Fibroblast of mammary gland (primary cell): Measurements from ENCODE around the gene NXF3.
"Not testable (repeated sequence)": the region's sequence is repeated elsewhere in the genome, so short reads cannot be mapped to it uniquely, and the experiment has no call there.

ENCODE experiments used
- DNase-seq: peaks from one replicate; pipeline ENCODE4 v3.0.0-alpha.2; 2010; ENCODE audit warnings: low read depth
- H3K4me3 ChIP-seq: 2 replicates; pipeline ENCODE4 v1.5.1; 2011; ENCODE audit warnings: low read depth, mild to moderate bottlenecking, low read length, moderate library complexity; ENCODE audit not compliant: control insufficient read depth
- TF ChIP-seq, protein P1 (sequence below): conservative IDR thresholded peaks from 2 replicates; pipeline ENCODE4 v1.5.1; 2011; ENCODE audit warnings: low read depth, low read length, inconsistent platforms; ENCODE audit not compliant: control insufficient read depth, insufficient read depth

The NXF3 gene, protein sequence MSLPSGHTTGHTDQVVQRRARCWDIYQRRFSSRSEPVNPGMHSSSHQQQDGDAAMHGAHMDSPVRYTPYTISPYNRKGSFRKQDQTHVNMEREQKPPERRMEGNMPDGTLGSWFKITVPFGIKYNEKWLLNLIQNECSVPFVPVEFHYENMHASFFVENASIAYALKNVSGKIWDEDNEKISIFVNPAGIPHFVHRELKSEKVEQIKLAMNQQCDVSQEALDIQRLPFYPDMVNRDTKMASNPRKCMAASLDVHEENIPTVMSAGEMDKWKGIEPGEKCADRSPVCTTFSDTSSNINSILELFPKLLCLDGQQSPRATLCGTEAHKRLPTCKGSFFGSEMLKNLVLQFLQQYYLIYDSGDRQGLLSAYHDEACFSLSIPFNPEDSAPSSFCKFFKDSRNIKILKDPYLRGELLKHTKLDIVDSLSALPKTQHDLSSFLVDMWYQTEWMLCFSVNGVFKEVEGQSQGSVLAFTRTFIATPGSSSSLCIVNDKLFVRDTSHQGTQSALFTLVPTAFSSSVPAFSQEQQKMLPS

DNA sequence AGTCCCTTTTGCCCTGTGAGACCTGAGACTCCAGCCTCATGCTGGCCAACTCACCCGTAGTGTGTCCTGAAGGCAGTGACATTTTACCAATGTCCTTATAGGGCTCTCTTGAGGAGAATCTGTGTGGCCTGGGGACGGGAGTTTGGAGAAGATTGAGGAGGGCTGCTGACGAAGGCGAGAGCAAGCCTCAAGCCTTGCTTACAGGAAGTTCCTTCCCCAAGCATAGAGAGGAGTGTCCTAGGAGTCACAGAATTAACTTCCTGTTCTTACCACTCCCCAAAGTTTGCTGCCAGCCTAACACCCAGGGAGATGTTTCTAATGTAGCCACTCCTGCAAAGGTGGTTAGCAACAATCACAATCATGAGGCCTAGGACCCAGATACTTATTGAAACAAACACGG lies at the start of gene NXF3:
Gene NXF3, minus strand, starts transcription at position 202 of the 400 bp plus-strand sequence. Its CDS starts 120 bp downstream, at position 82.
- DNase-seq = no peak
- TF ChIP-seq, protein P1, sequence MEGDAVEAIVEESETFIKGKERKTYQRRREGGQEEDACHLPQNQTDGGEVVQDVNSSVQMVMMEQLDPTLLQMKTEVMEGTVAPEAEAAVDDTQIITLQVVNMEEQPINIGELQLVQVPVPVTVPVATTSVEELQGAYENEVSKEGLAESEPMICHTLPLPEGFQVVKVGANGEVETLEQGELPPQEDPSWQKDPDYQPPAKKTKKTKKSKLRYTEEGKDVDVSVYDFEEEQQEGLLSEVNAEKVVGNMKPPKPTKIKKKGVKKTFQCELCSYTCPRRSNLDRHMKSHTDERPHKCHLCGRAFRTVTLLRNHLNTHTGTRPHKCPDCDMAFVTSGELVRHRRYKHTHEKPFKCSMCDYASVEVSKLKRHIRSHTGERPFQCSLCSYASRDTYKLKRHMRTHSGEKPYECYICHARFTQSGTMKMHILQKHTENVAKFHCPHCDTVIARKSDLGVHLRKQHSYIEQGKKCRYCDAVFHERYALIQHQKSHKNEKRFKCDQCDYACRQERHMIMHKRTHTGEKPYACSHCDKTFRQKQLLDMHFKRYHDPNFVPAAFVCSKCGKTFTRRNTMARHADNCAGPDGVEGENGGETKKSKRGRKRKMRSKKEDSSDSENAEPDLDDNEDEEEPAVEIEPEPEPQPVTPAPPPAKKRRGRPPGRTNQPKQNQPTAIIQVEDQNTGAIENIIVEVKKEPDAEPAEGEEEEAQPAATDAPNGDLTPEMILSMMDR = no peak
- no peak within 1 kb of the TSS for H3K4me3 ChIP-seq

DNA sequence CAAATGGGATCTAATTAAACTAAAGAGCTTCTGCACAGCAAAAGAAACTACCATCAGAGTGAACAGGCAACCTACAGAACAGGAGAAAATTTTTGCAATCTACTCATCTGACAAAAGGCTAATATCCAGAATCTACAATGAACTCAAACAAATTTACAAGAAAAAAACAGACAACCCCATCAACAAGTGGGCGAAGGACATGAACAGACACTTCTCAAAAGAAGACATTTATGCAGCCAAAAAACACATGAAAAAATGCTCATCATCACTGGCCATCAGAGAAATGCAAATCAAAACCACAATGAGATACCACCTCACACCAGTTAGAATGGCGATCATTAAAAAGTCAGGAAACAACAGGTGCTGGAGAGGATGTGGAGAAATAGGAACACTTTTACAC lies 43.6 kb upstream of the NXF3 start:
- not testable (repeated sequence) for DNase-seq, H3K4me3 ChIP-seq

DNA sequence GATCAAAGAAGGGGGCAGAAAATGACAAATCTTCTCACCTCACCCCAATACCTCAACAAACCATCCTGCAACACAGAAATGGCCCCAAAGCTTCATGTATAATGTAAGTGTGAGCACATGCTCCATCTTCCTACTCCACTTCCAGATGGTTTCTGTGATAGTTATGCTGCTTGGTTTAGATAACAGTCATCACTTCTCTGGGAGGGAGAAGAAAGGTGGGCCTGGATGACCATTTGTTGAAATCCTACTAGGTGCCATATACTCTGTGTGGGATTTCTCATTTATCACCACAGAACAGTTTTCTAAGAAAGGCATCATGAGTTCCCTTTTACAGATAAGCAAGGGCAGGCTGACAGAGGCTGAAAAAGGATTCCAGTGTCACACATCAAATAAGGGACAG lies 31.3 kb upstream of the NXF3 start:
- H3K4me3 ChIP-seq = no peak overlapping the region
- TF ChIP-seq, protein P1 = no peak
- DNase-seq = no peak

DNA sequence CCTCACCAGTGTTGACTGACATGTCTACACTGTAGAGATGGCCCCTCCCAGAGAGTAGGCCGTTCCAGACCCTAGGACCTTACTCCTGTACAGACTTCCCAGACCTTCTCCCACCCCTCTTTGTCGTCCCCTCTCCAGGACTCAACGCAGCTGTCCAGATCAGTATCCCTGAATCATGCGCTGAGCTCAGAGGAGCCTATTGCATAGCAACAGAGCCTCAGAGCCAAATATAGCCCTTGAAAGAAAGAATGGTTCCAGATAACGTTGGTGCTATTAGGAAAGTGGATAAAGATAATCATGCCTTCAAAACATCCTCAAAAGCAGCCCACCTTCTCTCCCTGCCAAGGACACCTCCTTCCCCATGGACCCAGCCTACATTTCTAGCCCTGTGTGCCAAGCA lies 27.8 kb upstream of the NXF3 start:
- TF ChIP-seq, protein P1 = no peak
- no peak for DNase-seq
- no peak overlapping the region for H3K4me3 ChIP-seq

DNA sequence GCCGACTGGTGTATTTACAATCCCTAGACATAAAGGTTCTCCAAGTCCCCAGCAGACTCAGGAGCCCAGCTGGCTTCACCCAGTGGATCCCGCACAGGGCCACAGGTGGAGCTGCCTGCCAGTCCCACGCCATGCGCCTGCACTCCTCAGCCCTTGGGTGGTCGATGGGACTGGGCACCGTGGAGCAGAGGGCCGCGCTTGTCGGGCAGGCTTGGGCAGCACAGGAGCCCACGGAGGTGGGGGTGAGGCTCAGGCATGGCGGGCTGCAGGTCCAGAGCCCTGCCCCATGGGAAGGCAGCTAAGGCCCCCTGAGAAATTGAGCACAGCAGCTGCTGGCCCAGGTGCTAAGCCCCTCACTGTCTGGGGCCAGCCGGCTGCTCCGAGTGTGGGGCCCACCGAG lies 24.0 kb upstream of the NXF3 start:
- not testable (repeated sequence) for DNase-seq, H3K4me3 ChIP-seq

DNA sequence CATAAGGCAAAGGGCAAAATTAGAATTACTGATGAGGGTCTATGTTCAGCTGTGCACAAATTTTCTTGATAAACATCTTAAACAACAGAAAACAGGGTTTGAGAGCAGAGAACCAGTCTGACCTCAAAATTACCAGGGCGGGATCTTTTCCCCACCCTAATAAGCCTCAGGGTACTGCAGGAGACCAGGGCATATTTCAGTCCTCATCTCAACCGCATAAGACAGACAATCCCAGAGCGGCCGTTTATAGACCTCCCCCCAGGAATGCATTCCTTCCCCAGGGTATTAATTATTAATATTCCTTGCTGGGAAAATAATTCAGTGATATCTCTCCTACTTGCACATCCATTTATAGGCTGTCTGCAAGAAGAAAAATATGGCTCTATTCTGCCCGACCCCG lies 16.6 kb upstream of the NXF3 start:
- DNase-seq, H3K4me3 ChIP-seq: not testable (repeated sequence)

DNA sequence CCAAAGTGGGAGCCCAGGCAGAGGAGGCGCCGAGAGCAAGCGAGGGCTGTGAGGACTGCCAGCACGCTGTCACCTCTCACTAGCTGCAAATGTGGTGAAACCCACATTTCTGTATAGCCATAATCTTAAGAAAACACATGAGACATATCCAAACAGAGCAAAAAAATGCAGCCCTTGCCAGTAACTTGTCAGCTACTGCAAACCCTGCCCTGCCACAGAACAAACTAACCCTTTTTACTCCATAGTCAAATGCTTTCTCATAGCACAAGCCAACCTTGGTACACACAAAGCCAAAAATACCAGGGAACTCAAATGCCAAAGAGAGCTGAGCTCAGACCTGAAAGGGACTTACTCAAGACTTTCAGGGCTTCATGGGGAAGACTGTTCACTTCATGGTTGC lies 14.9 kb upstream of the NXF3 start:
- no peak overlapping the region for H3K4me3 ChIP-seq
- TF ChIP-seq, protein P1 = no peak
- DNase-seq = no peak

DNA sequence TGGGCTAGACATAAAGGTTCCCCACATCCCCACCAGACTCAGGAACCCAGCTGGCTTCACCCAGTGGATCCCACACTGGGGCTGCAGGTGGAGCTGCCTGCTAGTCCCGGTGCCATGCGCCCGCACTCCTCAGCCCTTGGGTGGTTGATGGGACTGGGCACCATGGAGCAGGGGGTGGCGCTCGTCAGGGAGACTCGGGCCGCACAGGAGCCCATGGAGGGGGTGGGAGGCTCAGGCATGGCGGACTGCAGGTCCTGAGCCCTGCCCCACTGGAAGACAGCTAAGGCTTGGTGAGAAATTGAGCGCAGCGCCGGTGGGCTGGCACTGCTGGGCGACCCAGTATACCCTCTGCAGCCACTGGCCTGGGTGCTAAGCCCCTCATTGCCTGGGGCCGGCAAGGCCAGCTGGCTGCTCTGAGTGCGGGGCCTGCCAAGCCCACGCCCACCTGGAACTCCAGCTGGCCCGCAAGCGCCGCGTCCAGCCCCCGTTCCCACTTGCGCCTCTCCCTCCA lies 14.3 kb upstream of the NXF3 start:
- not testable (repeated sequence) for DNase-seq, H3K4me3 ChIP-seq

DNA sequence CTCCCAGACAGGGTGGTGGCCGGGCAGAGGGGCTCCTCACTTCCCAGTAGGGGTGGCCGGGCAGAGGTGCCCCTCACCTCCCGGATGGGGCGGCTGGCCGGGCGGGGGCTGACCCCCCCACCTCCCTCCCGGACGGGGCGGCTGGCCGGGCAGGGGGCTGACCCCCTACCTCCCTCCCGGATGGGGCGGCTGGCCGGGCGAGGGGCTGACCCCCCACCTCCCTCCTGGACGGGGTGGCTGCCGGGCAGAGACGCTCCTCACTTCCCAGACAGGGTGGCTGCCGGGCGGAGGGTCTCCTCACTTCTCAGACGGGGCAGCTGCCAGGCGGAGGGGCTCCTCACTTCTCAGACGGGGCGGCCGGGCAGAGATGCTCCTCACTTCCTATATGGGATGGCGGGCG lies 11.4 kb upstream of the NXF3 start:
- not testable (repeated sequence) for DNase-seq, H3K4me3 ChIP-seq

DNA sequence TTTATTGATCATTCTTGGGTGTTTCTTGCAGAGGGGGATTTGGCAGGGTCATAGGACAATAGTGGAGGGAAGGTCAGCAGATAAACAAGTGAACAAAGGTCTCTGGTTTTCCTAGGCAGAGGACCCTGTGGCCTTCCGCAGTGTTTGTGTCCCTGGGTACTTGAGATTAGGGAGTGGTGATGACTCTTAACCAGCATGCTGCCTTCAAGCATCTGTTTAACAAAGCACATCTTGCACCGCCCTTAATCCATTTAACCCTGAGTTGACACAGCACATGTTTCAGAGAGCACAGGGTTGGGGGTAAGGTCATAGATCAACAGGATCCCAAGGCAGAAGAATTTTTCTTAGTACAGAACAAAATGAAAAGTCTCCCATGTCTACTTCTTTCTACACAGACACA lies 10.9 kb upstream of the NXF3 start:
- DNase-seq, H3K4me3 ChIP-seq: not testable (repeated sequence)
